ENCODE data around the gene ITFG2.

GRCh38 chr12:2768224-2768961, 44.1 kb upstream of the ITFG2 start:
- TF ChIP-seq TEAD4 (IDR thresholded peaks at IDR 0.05) = no peak
- no peak for TF ChIP-seq REST (IDR thresholded peaks at IDR 0.05; ENCODE audit: low read depth)
- no peak for TF ChIP-seq EP300 (IDR thresholded peaks at IDR 0.05; ENCODE audit: borderline replicate concordance)
- TF ChIP-seq YY1 (IDR thresholded peaks at IDR 0.05; ENCODE audit: low read depth) = no peak
- TF ChIP-seq TAF1 (IDR thresholded peaks at IDR 0.05; ENCODE audit: low read depth) = no peak
- no peak for TF ChIP-seq CEBPB (IDR thresholded peaks at IDR 0.05)
- no peak for TF ChIP-seq FOXM1 (IDR thresholded peaks at IDR 0.05; ENCODE audit: borderline replicate concordance, low read depth)
- TF ChIP-seq ZBTB7A (IDR thresholded peaks at IDR 0.05; ENCODE audit: low read depth) = no peak
- no peak for TF ChIP-seq RAD21 (IDR thresholded peaks at IDR 0.05; ENCODE audit: low read depth)
- no peak for TF ChIP-seq NFIC (IDR thresholded peaks at IDR 0.05)
- no peak for TF ChIP-seq MAX (IDR thresholded peaks at IDR 0.05)
